Endothelial cell of umbilical vein (primary cell): ENCODE results near the gene TMCC2.

Source experiments
- CTCF ChIP-seq, 2 donors: IDR thresholded peaks; 1 replicate in 1 of 2; 2 replicates in 1 of 2; pipeline ENCODE4 v1.5.1; 2011; ENCODE audit warnings: low read length in 2 of 2, mild to moderate bottlenecking in 2 of 2, moderate library complexity in 2 of 2, control low read depth in 1 of 2, inconsistent platforms in 1 of 2, low read depth in 1 of 2; ENCODE audit not compliant: insufficient read depth in 1 of 2; ENCODE audit errors: extremely low read depth in 1 of 2
- EZH2 ChIP-seq: IDR thresholded peaks from 2 replicates; pipeline ENCODE4 v1.6.1; 2012; ENCODE audit warnings: borderline replicate concordance, low read depth, mild to moderate bottlenecking, moderate library complexity, low read length, inconsistent platforms; ENCODE audit not compliant: severe bottlenecking
- FOS ChIP-seq: IDR thresholded peaks from 2 replicates; pipeline ENCODE4 v1.6.1; 2011; ENCODE audit warnings: mild to moderate bottlenecking, low read length, moderate library complexity, borderline replicate concordance; ENCODE audit not compliant: insufficient read depth
- JUN ChIP-seq: IDR thresholded peaks from 2 replicates; pipeline ENCODE4 v1.6.1; 2011; ENCODE audit warnings: borderline replicate concordance, low read depth; ENCODE audit not compliant: insufficient read length, insufficient read depth
- MAX ChIP-seq: IDR thresholded peaks from 2 replicates; pipeline ENCODE4 v1.6.1; 2011; ENCODE audit not compliant: insufficient read depth, insufficient read length
- MYC ChIP-seq: IDR thresholded peaks from one replicate; pipeline ENCODE4 v1.6.1; 2011; ENCODE audit warnings: mild to moderate bottlenecking, low read depth, low read length
- POLR2A ChIP-seq: IDR thresholded peaks from 2 replicates; pipeline ENCODE4 v1.6.1; 2012; ENCODE audit warnings: low read depth, mild to moderate bottlenecking, control low read depth, low read length
- POLR2AphosphoS5 ChIP-seq: IDR thresholded peaks from 2 replicates; pipeline ENCODE4 v1.6.1; 2012; ENCODE audit warnings: low read depth, mild to moderate bottlenecking, control low read depth, low read length, moderate library complexity; ENCODE audit not compliant: insufficient read depth

- TF ChIP-seq POLR2AphosphoS5 (no peak), CTCF (IDR thresholded peaks at IDR 0.05; ENCODE audit: extremely low read depth in 1 of 2, insufficient read depth in 1 of 2, low read depth in 1 of 2, low read length in 2 of 2) (no peak), MYC (no peak), MAX (no peak), EZH2 (no peak), POLR2A (no peak), JUN (no peak), FOS (no peak)
These were observed 91.6 kb downstream of the TMCC2 start for GRCh38 chr1:205319081-205320018.
